Measurements from ENCODE around the gene ITPRIP. TPM values are rescaled to one million over a fixed set of nuclear protein-coding genes. Genes with fewer than 3 reads are reported as not detected.

ITPRIP gene
- total and polyA plus RNA-seq, 5 donors from 2014 or later, result 10.9 to 68.4 (median 13.4) TPM

GRCh38 chr10:104328646-104328895 is 9.7 kb downstream of the ITPRIP start:
- ATAC-seq (ENCODE audit: low read depth in 2 of 2), result no peak
- Histone ChIP-seq H3K4me1 (ENCODE audit: control insufficient read depth, insufficient read depth, low read length, poor library complexity, severe bottlenecking) (peaks cover 94% of the 10 kb centered on the region), H3K27ac (ENCODE audit: insufficient read depth, low read length, poor library complexity, severe bottlenecking) (peak overlapping the region; percentile 83), H3K4me3 (ENCODE audit: low read depth, low read length) (peak overlapping the region; percentile 77), H3K27me3 (ENCODE audit: control insufficient read depth, insufficient read depth, low read length) (no peaks in the 10 kb centered on the region), H3K36me3 (ENCODE audit: control insufficient read depth, insufficient read depth, low read length) (peaks cover 6% of the 10 kb centered on the region), H3K9me3 (ENCODE audit: control insufficient read depth in 2 of 2, low read length in 2 of 2) (no peaks in the 10 kb centered on the region)
- peaks cover 7% of the 10 kb centered on the region for H3K27me3 Mint-ChIP-seq
- H3K9me3 Mint-ChIP-seq, result peaks cover 0 to 3% (median 0%) of the 10 kb centered on the region in 7 donors
- peaks cover 24 to 100% (median 83%) of the 10 kb centered on the region in 4 donors for H3K4me1 Mint-ChIP-seq
- H3K27ac Mint-ChIP-seq, result peak overlapping the region; percentile 95 to 96 (median 96)
- peak overlapping the region; percentile 78 to 91 (median 88) for H3K4me3 Mint-ChIP-seq
- H3K36me3 Mint-ChIP-seq, result peaks cover 18% of the 10 kb centered on the region
- no peak for DNase-seq

- H3K36me3 Mint-ChIP-seq, result peaks cover 13% of the 10 kb centered on the region
- H3K4me3 Mint-ChIP-seq, result peak overlapping the region; percentile 78 to 91 (median 88)
- H3K27ac Mint-ChIP-seq, result peak overlapping the region; percentile 94 to 96 (median 96)
- H3K27me3 ChIP-seq (ENCODE audit: control insufficient read depth, insufficient read depth, low read length), result no peaks in the 10 kb centered on the region
- peak overlapping the region; percentile 77 for H3K4me3 ChIP-seq (ENCODE audit: low read depth, low read length)
- no peak for ATAC-seq (ENCODE audit: low read depth in 2 of 2)
- peaks cover 6% of the 10 kb centered on the region for H3K36me3 ChIP-seq (ENCODE audit: control insufficient read depth, insufficient read depth, low read length)
- no peaks in the 10 kb centered on the region for H3K9me3 ChIP-seq (ENCODE audit: control insufficient read depth in 2 of 2, low read length in 2 of 2)
- peaks cover 25 to 100% (median 84%) of the 10 kb centered on the region in 4 donors for H3K4me1 Mint-ChIP-seq
- peaks cover 7% of the 10 kb centered on the region for H3K27me3 Mint-ChIP-seq
- H3K4me1 ChIP-seq (ENCODE audit: control insufficient read depth, insufficient read depth, low read length, poor library complexity, severe bottlenecking), result peaks cover 94% of the 10 kb centered on the region
- DNase-seq, result no peak
- H3K27ac ChIP-seq (ENCODE audit: insufficient read depth, low read length, poor library complexity, severe bottlenecking), result peak overlapping the region; percentile 83
- H3K9me3 Mint-ChIP-seq, result peaks cover 0 to 3% (median 0%) of the 10 kb centered on the region in 7 donors
These were observed 10.3 kb downstream of the ITPRIP start for GRCh38 chr10:104327745-104328645.

- Histone ChIP-seq H3K27me3 (ENCODE audit: control insufficient read depth, insufficient read depth, low read length) (no peaks in the 10 kb centered on the region), H3K9me3 (ENCODE audit: control insufficient read depth in 2 of 2, low read length in 2 of 2) (no peaks in the 10 kb centered on the region), H3K4me3 (ENCODE audit: low read depth, low read length) (no peak overlapping the region), H3K27ac (ENCODE audit: insufficient read depth, low read length, poor library complexity, severe bottlenecking) (peak overlapping the region; percentile 25), H3K4me1 (ENCODE audit: control insufficient read depth, insufficient read depth, low read length, poor library complexity, severe bottlenecking) (peaks cover 99% of the 10 kb centered on the region), H3K36me3 (ENCODE audit: control insufficient read depth, insufficient read depth, low read length) (no peaks in the 10 kb centered on the region)
- Mint-ChIP-seq H3K27ac (peak overlapping the region; percentile 94 to 96 (median 96)), H3K27me3 (peaks cover 7% of the 10 kb centered on the region), H3K4me3 (peak overlapping the region; percentile 78 to 91 (median 86)), H3K36me3 (peaks cover 9% of the 10 kb centered on the region), H3K9me3 (peaks cover 0 to 3% (median 0%) of the 10 kb centered on the region in 7 donors), H3K4me1 (peaks cover 34 to 100% (median 85%) of the 10 kb centered on the region in 4 donors)
- ATAC-seq (ENCODE audit: low read depth in 2 of 2) (no peak), DNase-seq (no peak)
These were observed 11.2 kb downstream of the ITPRIP start for GRCh38 chr10:104326991-104327610.

- Mint-ChIP-seq H3K4me3 (peak overlapping the region; percentile 78 to 91 (median 88)), H3K27ac (peak overlapping the region; percentile 94 to 98 (median 97)), H3K27me3 (peaks cover 7% of the 10 kb centered on the region), H3K4me1 (peaks cover 30 to 100% (median 83%) of the 10 kb centered on the region in 4 donors), H3K36me3 (peaks cover 9% of the 10 kb centered on the region), H3K9me3 (peaks cover 0 to 3% (median 0%) of the 10 kb centered on the region in 7 donors)
- Histone ChIP-seq H3K4me3 (ENCODE audit: low read depth, low read length) (peak overlapping the region; percentile 35), H3K4me1 (ENCODE audit: control insufficient read depth, insufficient read depth, low read length, poor library complexity, severe bottlenecking) (peaks cover 100% of the 10 kb centered on the region), H3K9me3 (ENCODE audit: control insufficient read depth in 2 of 2, low read length in 2 of 2) (no peaks in the 10 kb centered on the region), H3K27ac (ENCODE audit: insufficient read depth, low read length, poor library complexity, severe bottlenecking) (peak overlapping the region; percentile 36), H3K27me3 (ENCODE audit: control insufficient read depth, insufficient read depth, low read length) (no peaks in the 10 kb centered on the region), H3K36me3 (ENCODE audit: control insufficient read depth, insufficient read depth, low read length) (no peaks in the 10 kb centered on the region)
- DNase-seq, result no peak
- ATAC-seq (ENCODE audit: low read depth in 2 of 2), result no peak
These were observed 12.5 kb downstream of the ITPRIP start for GRCh38 chr10:104325436-104326435.

GRCh38 chr10:104324931-104325330 is 13.3 kb downstream of the ITPRIP start:
- H3K27ac ChIP-seq (ENCODE audit: insufficient read depth, low read length, poor library complexity, severe bottlenecking), result no peak overlapping the region
- Mint-ChIP-seq H3K9me3 (peaks cover 0 to 3% (median 0%) of the 10 kb centered on the region in 7 donors), H3K4me3 (peak overlapping the region in 3 of 4 donors; percentile 75 to 88 (median 80)), H3K36me3 (peaks cover 13% of the 10 kb centered on the region), H3K27me3 (peaks cover 7% of the 10 kb centered on the region), H3K4me1 (peaks cover 30 to 100% (median 83%) of the 10 kb centered on the region in 4 donors), H3K27ac (peak overlapping the region; percentile 88 to 98 (median 97))
- no peaks in the 10 kb centered on the region for H3K9me3 ChIP-seq (ENCODE audit: control insufficient read depth in 2 of 2, low read length in 2 of 2)
- ATAC-seq (ENCODE audit: low read depth in 2 of 2) (no peak), DNase-seq (no peak)
- no peaks in the 10 kb centered on the region for H3K27me3 ChIP-seq (ENCODE audit: control insufficient read depth, insufficient read depth, low read length)
- H3K36me3 ChIP-seq (ENCODE audit: control insufficient read depth, insufficient read depth, low read length), result no peaks in the 10 kb centered on the region
- H3K4me1 ChIP-seq (ENCODE audit: control insufficient read depth, insufficient read depth, low read length, poor library complexity, severe bottlenecking), result peaks cover 99% of the 10 kb centered on the region
- no peak overlapping the region for H3K4me3 ChIP-seq (ENCODE audit: low read depth, low read length)

- Histone ChIP-seq H3K4me1 (ENCODE audit: control insufficient read depth, insufficient read depth, low read length, poor library complexity, severe bottlenecking) (peaks cover 99% of the 10 kb centered on the region), H3K36me3 (ENCODE audit: control insufficient read depth, insufficient read depth, low read length) (no peaks in the 10 kb centered on the region), H3K27ac (ENCODE audit: insufficient read depth, low read length, poor library complexity, severe bottlenecking) (peak overlapping the region; percentile 73), H3K27me3 (ENCODE audit: control insufficient read depth, insufficient read depth, low read length) (no peaks in the 10 kb centered on the region), H3K4me3 (ENCODE audit: low read depth, low read length) (peak overlapping the region; percentile 32), H3K9me3 (ENCODE audit: control insufficient read depth in 2 of 2, low read length in 2 of 2) (no peaks in the 10 kb centered on the region)
- Mint-ChIP-seq H3K27me3 (peaks cover 7% of the 10 kb centered on the region), H3K4me1 (peaks cover 25 to 100% (median 84%) of the 10 kb centered on the region in 4 donors), H3K27ac (peak overlapping the region; percentile 88 to 98 (median 97)), H3K9me3 (peaks cover 0 to 3% (median 0%) of the 10 kb centered on the region in 7 donors), H3K4me3 (peak overlapping the region; percentile 44 to 88 (median 78)), H3K36me3 (peaks cover 13% of the 10 kb centered on the region)
- ATAC-seq (ENCODE audit: low read depth in 2 of 2) (no peak), DNase-seq (no peak)
These were observed 14.0 kb downstream of the ITPRIP start for GRCh38 chr10:104324221-104324686.

- H3K27me3 Mint-ChIP-seq, result peaks cover 2% of the 10 kb centered on the region
- no peak for ATAC-seq (ENCODE audit: low read depth in 2 of 2)
These were observed 14.5 kb downstream of the ITPRIP start for GRCh38 chr10:104323760-104324201.

More at GRCh38 chr10:104323760-104324201, 14.5 kb downstream of the ITPRIP start:
- peaks cover 13% of the 10 kb centered on the region for H3K36me3 Mint-ChIP-seq
- Histone ChIP-seq H3K4me1 (ENCODE audit: control insufficient read depth, insufficient read depth, low read length, poor library complexity, severe bottlenecking) (peaks cover 95% of the 10 kb centered on the region), H3K9me3 (ENCODE audit: control insufficient read depth in 2 of 2, low read length in 2 of 2) (no peaks in the 10 kb centered on the region), H3K4me3 (ENCODE audit: low read depth, low read length) (peak overlapping the region; percentile 32), H3K27me3 (ENCODE audit: control insufficient read depth, insufficient read depth, low read length) (no peaks in the 10 kb centered on the region), H3K27ac (ENCODE audit: insufficient read depth, low read length, poor library complexity, severe bottlenecking) (peak overlapping the region; percentile 73), H3K36me3 (ENCODE audit: control insufficient read depth, insufficient read depth, low read length) (no peaks in the 10 kb centered on the region)
- H3K4me1 Mint-ChIP-seq, result peaks cover 21 to 100% (median 82%) of the 10 kb centered on the region in 4 donors
- peaks cover 0 to 1% (median 0%) of the 10 kb centered on the region in 7 donors for H3K9me3 Mint-ChIP-seq
- DNase-seq, result no peak
- peak overlapping the region in 3 of 4 donors; percentile 75 to 88 (median 80) for H3K4me3 Mint-ChIP-seq
- H3K27ac Mint-ChIP-seq, result peak overlapping the region; percentile 88 to 98 (median 97)
